Measurements from ENCODE around the gene RPL36AL.

Gene RPL36AL

DNA sequence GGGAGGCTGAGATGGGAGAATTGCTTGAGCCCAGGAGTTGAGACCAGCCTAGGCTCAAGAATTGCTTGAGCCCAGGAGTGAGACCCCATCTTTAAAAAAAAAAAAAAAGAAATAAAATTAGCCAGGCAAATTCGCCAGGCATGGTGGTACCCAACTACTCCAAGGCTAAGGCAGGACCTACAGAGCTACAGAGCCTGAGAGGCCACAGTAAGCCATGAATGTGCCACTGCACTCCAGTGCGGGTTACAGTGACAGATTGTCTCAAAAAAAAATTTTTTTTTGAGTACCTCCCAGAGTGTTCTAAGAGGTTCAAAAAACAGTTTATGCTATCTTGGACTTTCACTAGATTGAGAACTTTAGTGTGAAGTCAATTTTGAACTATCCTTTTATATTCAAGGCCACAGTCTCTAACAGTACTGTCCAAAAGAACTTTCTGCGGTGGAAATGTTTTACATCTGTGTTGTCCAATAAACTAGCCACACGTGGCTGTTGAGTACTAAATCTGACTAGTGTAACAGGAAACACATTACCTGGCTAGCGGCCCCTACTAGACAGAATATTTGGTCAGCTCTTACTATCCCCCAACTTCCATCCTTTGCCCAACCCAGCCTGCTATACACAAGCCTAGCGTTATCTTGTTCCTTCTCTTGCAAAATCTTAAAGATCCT lies 2.4 kb downstream of the RPL36AL start:
- no peak for DNase-seq (ENCODE audit: low read depth in 2 of 2)
- TF ChIP-seq, protein P1, sequence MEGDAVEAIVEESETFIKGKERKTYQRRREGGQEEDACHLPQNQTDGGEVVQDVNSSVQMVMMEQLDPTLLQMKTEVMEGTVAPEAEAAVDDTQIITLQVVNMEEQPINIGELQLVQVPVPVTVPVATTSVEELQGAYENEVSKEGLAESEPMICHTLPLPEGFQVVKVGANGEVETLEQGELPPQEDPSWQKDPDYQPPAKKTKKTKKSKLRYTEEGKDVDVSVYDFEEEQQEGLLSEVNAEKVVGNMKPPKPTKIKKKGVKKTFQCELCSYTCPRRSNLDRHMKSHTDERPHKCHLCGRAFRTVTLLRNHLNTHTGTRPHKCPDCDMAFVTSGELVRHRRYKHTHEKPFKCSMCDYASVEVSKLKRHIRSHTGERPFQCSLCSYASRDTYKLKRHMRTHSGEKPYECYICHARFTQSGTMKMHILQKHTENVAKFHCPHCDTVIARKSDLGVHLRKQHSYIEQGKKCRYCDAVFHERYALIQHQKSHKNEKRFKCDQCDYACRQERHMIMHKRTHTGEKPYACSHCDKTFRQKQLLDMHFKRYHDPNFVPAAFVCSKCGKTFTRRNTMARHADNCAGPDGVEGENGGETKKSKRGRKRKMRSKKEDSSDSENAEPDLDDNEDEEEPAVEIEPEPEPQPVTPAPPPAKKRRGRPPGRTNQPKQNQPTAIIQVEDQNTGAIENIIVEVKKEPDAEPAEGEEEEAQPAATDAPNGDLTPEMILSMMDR (IDR thresholded peaks at IDR 0.05; ENCODE audit: low read depth, low read length): no peak
- H3K4me3 ChIP-seq (replicated peaks in 1 of 2; ENCODE audit: low read depth in 2 of 2, low read length in 2 of 2): no peak overlapping the region

DNA sequence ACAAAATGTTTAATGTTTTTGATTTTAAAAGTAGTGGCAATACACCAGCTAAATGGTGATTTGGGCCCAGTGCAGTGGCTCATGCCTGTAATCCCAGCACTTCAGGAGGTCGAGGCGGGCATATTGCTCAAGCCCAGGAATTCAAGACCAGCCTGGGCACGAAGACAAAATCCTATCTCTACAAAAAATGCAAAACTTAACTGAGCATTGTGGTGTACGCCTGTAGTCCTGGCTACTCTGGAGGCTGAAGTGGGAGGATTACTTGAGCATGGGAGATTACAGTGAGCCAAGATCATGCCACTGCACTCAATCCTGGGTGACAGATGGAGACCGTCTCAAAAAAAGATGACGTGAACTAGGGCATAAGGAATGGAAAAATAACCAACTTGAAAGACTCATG lies 4.7 kb downstream of the RPL36AL start:
- peak in 1 of 2 donors; percentile 63 for DNase-seq (ENCODE audit: low read depth in 2 of 2)
- TF ChIP-seq, protein P1 (IDR thresholded peaks at IDR 0.05; ENCODE audit: low read depth, low read length): no peak
- no peak overlapping the region for H3K4me3 ChIP-seq (replicated peaks in 1 of 2; ENCODE audit: low read depth in 2 of 2, low read length in 2 of 2)

GRCh38 chr14:49614196-49614595 lies 6.2 kb downstream of the RPL36AL start:
- TF ChIP-seq, protein P1 (IDR thresholded peaks at IDR 0.05; ENCODE audit: low read depth, low read length): no peak
- DNase-seq (ENCODE audit: low read depth in 2 of 2): no peak
- H3K4me3 ChIP-seq (replicated peaks in 1 of 2; ENCODE audit: low read depth in 2 of 2, low read length in 2 of 2): no peak overlapping the region

- DNase-seq (ENCODE audit: low read depth in 2 of 2): no peak
- no peak overlapping the region for H3K4me3 ChIP-seq (replicated peaks in 1 of 2; ENCODE audit: low read depth in 2 of 2, low read length in 2 of 2)
- TF ChIP-seq, protein P1 (IDR thresholded peaks at IDR 0.05; ENCODE audit: low read depth, low read length): no peak
Observed at GRCh38 chr14:49612671-49613070, 7.8 kb downstream of the RPL36AL start.

- H3K4me3 ChIP-seq (replicated peaks in 1 of 2; ENCODE audit: low read depth in 2 of 2, low read length in 2 of 2): no peak overlapping the region
- TF ChIP-seq, protein P1 (IDR thresholded peaks at IDR 0.05; ENCODE audit: low read depth, low read length): no peak
- no peak for DNase-seq (ENCODE audit: low read depth in 2 of 2)
Observed at GRCh38 chr14:49612251-49612650, 8.2 kb downstream of the RPL36AL start.

GRCh38 chr14:49607583-49607982 lies 12.8 kb downstream of the RPL36AL start:
- H3K4me3 ChIP-seq (replicated peaks in 1 of 2; ENCODE audit: low read depth in 2 of 2, low read length in 2 of 2): no peak overlapping the region
- TF ChIP-seq, protein P1 (IDR thresholded peaks at IDR 0.05; ENCODE audit: low read depth, low read length): no peak
- DNase-seq (ENCODE audit: low read depth in 2 of 2): no peak

Measured in cardiac fibroblast (primary cell).